GM23248 (cell line): Measurements from ENCODE around the gene MS4A10. TPM values are rescaled to one million over a fixed set of nuclear protein-coding genes. Genes with fewer than 3 reads are reported as not detected.

Experiments
- DNase-seq: peaks from one replicate; pipeline ENCODE4 v3.0.0-alpha.2; 2015
- H2AFZ ChIP-seq: fragments of 200-600 bp; sonication (generic); 2 replicates; pipeline ENCODE4 v1.6.1; 2016; ENCODE audit warnings: antibody characterized with exemption
- H3F3A ChIP-seq: fragments of 200-600 bp; sonication (generic); 2 replicates; pipeline ENCODE4 v1.6.1; 2016; ENCODE audit warnings: mild to moderate bottlenecking, antibody characterized with exemption, mixed run types; ENCODE audit not compliant: insufficient read depth
- H3K27ac ChIP-seq: fragments of 200-600 bp; sonication (generic); 2 replicates; pipeline ENCODE4 v1.5.1; 2016; ENCODE audit warnings: mild to moderate bottlenecking
- H3K27me3 ChIP-seq: fragments of 200-600 bp; sonication (generic); replicated peaks from 2 replicates; pipeline ENCODE4 v1.6.1; 2016; ENCODE audit warnings: mild to moderate bottlenecking; ENCODE audit not compliant: insufficient read depth
- H3K36me3 ChIP-seq: fragments of 200-600 bp; sonication (generic); 2 replicates; pipeline ENCODE4 v1.6.1; 2016; ENCODE audit warnings: low read depth, mild to moderate bottlenecking
- H3K4me1 ChIP-seq: fragments of 200-600 bp; sonication (generic); 2 replicates; pipeline ENCODE4 v1.6.1; 2016; ENCODE audit warnings: mild to moderate bottlenecking; ENCODE audit not compliant: insufficient read depth
- H3K4me2 ChIP-seq: fragments of 200-600 bp; sonication (generic); one replicate; pipeline ENCODE4 v1.6.1; 2016; ENCODE audit warnings: mild to moderate bottlenecking; ENCODE audit not compliant: unreplicated experiment
- H3K4me3 ChIP-seq: fragments of 200-600 bp; sonication (generic); 2 replicates; pipeline ENCODE4 v1.5.1; 2016; ENCODE audit warnings: mild to moderate bottlenecking
- H3K79me2 ChIP-seq: fragments of 200-600 bp; sonication (generic); 2 replicates; pipeline ENCODE4 v1.6.1; 2016; ENCODE audit warnings: mild to moderate bottlenecking; ENCODE audit not compliant: insufficient read depth
- H3K9ac ChIP-seq: fragments of 200-600 bp; sonication (generic); 2 replicates; pipeline ENCODE4 v1.6.1; 2016; ENCODE audit warnings: mild to moderate bottlenecking
- H3K9me2 ChIP-seq: fragments of 200-600 bp; sonication (generic); 2 replicates; pipeline ENCODE4 v1.6.1; 2016; ENCODE audit warnings: mixed run types, mild to moderate bottlenecking, moderate library complexity; ENCODE audit not compliant: insufficient read depth
- H3K9me3 ChIP-seq: fragments of 200-600 bp; sonication (generic); one replicate; pipeline ENCODE4 v1.6.1; 2017; ENCODE audit warnings: low read depth
- H4K20me1 ChIP-seq: fragments of 200-600 bp; sonication (generic); 2 replicates; pipeline ENCODE4 v1.6.0; 2016; ENCODE audit not compliant: insufficient read depth
- EZH2 ChIP-seq: fragments of 200-600 bp; sonication (generic); IDR thresholded peaks from 2 replicates; pipeline ENCODE4 v1.6.1; 2018; ENCODE audit warnings: antibody characterized with exemption, mild to moderate bottlenecking; ENCODE audit not compliant: insufficient read depth, poor library complexity, severe bottlenecking
- EZH2phosphoT487 ChIP-seq: fragments of 200-600 bp; sonication (generic); IDR thresholded peaks from 2 replicates; pipeline ENCODE4 v1.6.1; 2018; ENCODE audit warnings: antibody characterized with exemption, moderate library complexity, mild to moderate bottlenecking, low read depth; ENCODE audit not compliant: insufficient read depth
- WGBS, 2 experiments: methylation state at CpG; one replicate each; pipeline ENCODE4 v1.1.6; 2015 to 2017; ENCODE audit warnings: low lambda C conversion rate in 2 of 2, low coverage in 1 of 2; ENCODE audit errors: missing lambda C conversion rate in 2 of 2; 5-methylcytosine and 5-hydroxymethylcytosine counted together
- in situ Hi-C: fragments of 300-500 bp; cut with MboI; formaldehyde crosslinking; loops from 2 replicates; pipeline ENCODE4 v1.15.0; 2020
- polyA plus RNA-seq: library from polyadenylated mRNA; unstranded; fragments of >200 nt; fragmentation: Nextera tagmentation; extraction: Ambion mirVana; gene quantifications from 2 replicates; pipeline ENCODE4 v1.2.1, GENCODE V29; 2016
- total RNA-seq: library from RNA; depleted of rRNA; stranded (reverse); fragments of >200 nt; shearing (Covaris generic); gene quantifications from 2 replicates; pipeline ENCODE4 v1.2.3, GENCODE V29; 2014

MS4A10 gene
- total and polyA plus RNA-seq, 2 experiments from 2014 or later: not detected

DNA sequence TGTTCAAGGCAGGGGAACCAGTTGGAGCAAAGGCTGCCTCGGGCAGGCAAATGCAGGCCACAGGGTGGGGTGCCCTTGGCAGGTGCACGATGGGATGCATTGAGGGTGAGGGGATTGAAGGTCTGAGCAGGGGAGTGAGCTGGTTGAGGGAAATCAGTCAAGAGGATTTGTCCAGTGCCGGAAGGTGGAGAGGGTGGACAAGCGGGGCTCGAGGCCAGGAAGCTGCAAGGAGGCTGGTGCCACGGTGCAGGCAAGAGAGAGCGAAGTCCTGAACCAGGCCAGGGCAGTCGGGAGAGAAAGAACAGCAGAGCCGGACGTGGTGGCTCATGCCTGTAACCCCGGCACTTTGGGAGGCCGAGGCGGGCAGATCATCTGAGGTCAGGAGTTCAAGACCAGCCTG lies 10.4 kb upstream of the MS4A10 start:
- Histone ChIP-seq H4K20me1 (no peaks in the 10 kb centered on the region), H3K79me2 (no peaks in the 10 kb centered on the region), H3K27ac (no peak overlapping the region), H3K4me3 (no peak overlapping the region), H3F3A (peaks cover 17% of the 10 kb centered on the region), H2AFZ (no peak overlapping the region), H3K9me2 (no peaks in the 10 kb centered on the region), H3K4me1 (peaks cover 17% of the 10 kb centered on the region), H3K9me3 (no peaks in the 10 kb centered on the region), H3K9ac (no peak overlapping the region), H3K27me3 (peaks cover 4% of the 10 kb centered on the region; the same call in 1 of the 2 replicates), H3K4me2 (no peak overlapping the region), H3K36me3 (no peaks in the 10 kb centered on the region)
- no peak for TF ChIP-seq EZH2
- no peak for TF ChIP-seq EZH2phosphoT487
- no peak for DNase-seq
- WGBS, 2 experiments: 59 to 69% methylated on average over 8 to 13 of the region's 13 CpGs
- in situ Hi-C loops: no loop called here

DNA sequence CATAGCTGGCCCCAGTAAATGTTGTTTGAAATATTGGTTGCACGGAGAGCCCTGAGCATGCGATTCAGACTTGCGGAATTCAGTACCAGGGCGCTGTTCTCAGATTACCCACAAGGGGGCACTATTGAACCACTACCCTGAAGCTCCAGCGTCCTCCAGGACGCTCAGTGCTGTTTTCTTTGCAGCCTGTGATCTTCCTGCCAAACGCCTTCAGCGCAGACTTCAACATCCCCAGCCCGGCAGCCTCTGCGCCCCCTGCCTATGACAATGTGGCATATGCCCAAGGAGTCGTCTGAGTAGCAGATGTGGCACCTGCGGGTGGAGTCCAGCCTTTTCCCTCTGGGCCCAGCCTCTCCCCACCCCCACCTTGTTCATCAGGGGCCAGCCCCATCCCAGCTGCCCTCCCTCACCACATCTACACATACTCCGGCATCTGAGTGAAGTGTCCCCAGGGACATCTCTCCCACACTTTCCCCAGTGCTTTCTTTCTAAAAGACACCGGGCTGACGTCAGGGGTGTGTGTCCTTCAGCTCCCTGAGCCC lies 9.6 kb upstream of the MS4A10 start:
- H2AFZ ChIP-seq: no peak overlapping the region
- peaks cover 8% of the 10 kb centered on the region; the same call in 1 of the 2 replicates for H3K27me3 ChIP-seq
- H3K36me3 ChIP-seq: no peaks in the 10 kb centered on the region
- TF ChIP-seq EZH2 (no peak), EZH2phosphoT487 (no peak)
- H3K4me3 ChIP-seq: no peak overlapping the region
- no peak overlapping the region for H3K27ac ChIP-seq
- peaks cover 17% of the 10 kb centered on the region for H3K4me1 ChIP-seq
- in situ Hi-C loops: no loop called here
- peak; percentile 84 for DNase-seq
- H3F3A ChIP-seq: peaks cover 17% of the 10 kb centered on the region
- no peak overlapping the region for H3K9ac ChIP-seq
- H4K20me1 ChIP-seq: no peaks in the 10 kb centered on the region
- H3K4me2 ChIP-seq: peak overlapping the region; percentile 43
- H3K9me2 ChIP-seq: no peaks in the 10 kb centered on the region
- H3K79me2 ChIP-seq: no peaks in the 10 kb centered on the region
- H3K9me3 ChIP-seq: no peaks in the 10 kb centered on the region
- 6 to 9% methylated on average over 15 of the region's 15 CpGs for WGBS, 2 experiments

DNA sequence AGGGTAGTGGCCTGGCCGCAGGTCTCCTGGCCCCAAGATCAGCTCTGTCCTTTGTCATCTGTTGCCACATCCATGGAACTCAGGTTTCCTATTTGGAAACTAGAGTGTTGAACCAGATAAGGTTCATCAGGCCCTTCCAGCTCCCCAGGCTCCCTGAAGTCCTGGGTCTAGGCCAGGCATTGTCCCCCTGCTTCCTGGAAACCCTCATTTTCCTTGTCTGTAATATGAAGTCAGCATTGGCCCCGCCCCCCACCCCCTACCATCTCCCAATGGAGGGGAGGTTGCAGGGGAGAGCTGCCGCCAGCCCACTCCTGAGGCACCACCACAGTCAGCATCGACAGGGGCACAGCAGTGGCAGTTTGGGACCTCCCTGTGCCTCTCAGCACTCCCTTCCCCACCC lies 9.0 kb upstream of the MS4A10 start:
- Histone ChIP-seq H2AFZ (no peak overlapping the region), H3F3A (peaks cover 17% of the 10 kb centered on the region), H3K9ac (no peak overlapping the region), H3K4me1 (peaks cover 17% of the 10 kb centered on the region), H3K27me3 (peaks cover 15% of the 10 kb centered on the region; the same call in 1 of the 2 replicates), H3K36me3 (no peaks in the 10 kb centered on the region), H3K79me2 (no peaks in the 10 kb centered on the region), H3K27ac (no peak overlapping the region), H4K20me1 (no peaks in the 10 kb centered on the region), H3K4me2 (no peak overlapping the region), H3K4me3 (no peak overlapping the region), H3K9me2 (no peaks in the 10 kb centered on the region), H3K9me3 (no peaks in the 10 kb centered on the region)
- DNase-seq: no peak
- no peak for TF ChIP-seq EZH2
- TF ChIP-seq EZH2phosphoT487: no peak
- WGBS, 2 experiments: 73 to 83% methylated on average over 3 to 4 of the region's 4 CpGs
- in situ Hi-C loops: no loop called here

DNA sequence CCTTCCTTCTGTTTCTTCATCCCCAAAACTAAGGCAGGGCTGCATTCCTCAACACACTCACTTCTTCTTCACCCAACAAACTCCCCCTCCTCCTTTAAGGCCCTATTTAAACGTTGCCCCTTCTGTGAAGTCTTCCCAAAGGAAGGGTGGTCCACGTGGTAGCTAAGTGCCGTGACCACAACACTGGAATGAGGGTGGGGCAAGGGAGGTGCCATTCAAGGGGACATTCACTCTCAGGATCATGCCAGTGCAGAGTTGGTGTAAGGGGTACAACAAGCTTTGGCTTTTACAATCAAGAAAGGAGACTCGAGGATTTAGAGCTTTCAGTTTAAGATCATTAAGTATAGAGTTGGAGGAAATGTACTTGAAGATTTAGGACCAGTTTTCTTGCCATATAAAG lies 8.0 kb upstream of the MS4A10 start:
- Histone ChIP-seq H3K9me2 (no peaks in the 10 kb centered on the region), H3K9me3 (no peaks in the 10 kb centered on the region), H3K27ac (peak overlapping the region; percentile 52), H3K4me3 (no peak overlapping the region), H2AFZ (peak overlapping the region; percentile 8; the same call in 1 of the 2 replicates), H3K79me2 (no peaks in the 10 kb centered on the region), H3K4me1 (peaks cover 17% of the 10 kb centered on the region), H3K27me3 (peaks cover 19% of the 10 kb centered on the region; the same call in 1 of the 2 replicates), H3K9ac (peak overlapping the region; percentile 35), H4K20me1 (no peaks in the 10 kb centered on the region), H3K4me2 (peak overlapping the region; percentile 48), H3F3A (peaks cover 17% of the 10 kb centered on the region), H3K36me3 (no peaks in the 10 kb centered on the region)
- DNase-seq: no peak
- in situ Hi-C loops: no loop called here
- no peak for TF ChIP-seq EZH2phosphoT487
- no peak for TF ChIP-seq EZH2
- WGBS, 2 experiments: 54 to 64% methylated on average over 4 of the region's 4 CpGs
